Stimulated activated CD8-positive, alpha-beta memory T cell treated with anti-CD3 and anti-CD28 coated beads, Interleukin-4, amount 100 ng/mL, for 1 hour (primary cell): ENCODE measurements around the gene SPRED1.
A peak's percentile ranks its signal among the peaks of the same experiment; 100 is the strongest.

Source experiments
- DNase-seq, 2 donors: peaks; one replicate each; pipeline ENCODE4 v3.0.0-alpha.2; 2020; ENCODE audit warnings: low read depth in 2 of 2, low spot score in 1 of 2

The SPRED1 gene

GRCh38 chr15:38349251-38349650, 96.6 kb downstream of the SPRED1 start:
- no peak for DNase-seq

GRCh38 chr15:38351466-38351865, 98.8 kb downstream of the SPRED1 start:
- no peak for DNase-seq

- peak; percentile 14 to 24 for DNase-seq
These were observed 101.8 kb downstream of the SPRED1 start for GRCh38 chr15:38354315-38354929.

DNA sequence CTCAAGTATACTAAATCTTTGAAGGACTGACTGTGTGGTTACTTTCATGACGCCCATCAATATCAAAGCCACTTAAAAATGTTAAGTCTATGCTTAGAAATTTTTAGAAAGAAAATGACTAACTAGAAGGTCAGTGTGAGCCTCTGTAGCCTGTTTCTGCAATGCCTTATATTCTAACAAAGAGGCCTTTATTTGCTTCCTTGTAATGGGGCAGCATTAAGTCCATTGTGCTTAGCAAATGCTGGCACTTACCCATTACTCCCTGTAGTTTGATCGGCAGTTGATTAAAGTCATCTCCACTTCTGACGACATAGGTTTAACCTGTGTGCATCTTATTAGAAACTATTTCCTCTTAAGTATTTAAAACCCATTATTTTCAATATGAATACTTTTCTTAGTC, 109.7 kb downstream of the SPRED1 start:
- no peak for DNase-seq

GRCh38 chr15:38367476-38367875, 114.8 kb downstream of the SPRED1 start:
- no peak for DNase-seq

GRCh38 chr15:38369936-38370478, 117.4 kb downstream of the SPRED1 start:
- DNase-seq: no peak

DNA sequence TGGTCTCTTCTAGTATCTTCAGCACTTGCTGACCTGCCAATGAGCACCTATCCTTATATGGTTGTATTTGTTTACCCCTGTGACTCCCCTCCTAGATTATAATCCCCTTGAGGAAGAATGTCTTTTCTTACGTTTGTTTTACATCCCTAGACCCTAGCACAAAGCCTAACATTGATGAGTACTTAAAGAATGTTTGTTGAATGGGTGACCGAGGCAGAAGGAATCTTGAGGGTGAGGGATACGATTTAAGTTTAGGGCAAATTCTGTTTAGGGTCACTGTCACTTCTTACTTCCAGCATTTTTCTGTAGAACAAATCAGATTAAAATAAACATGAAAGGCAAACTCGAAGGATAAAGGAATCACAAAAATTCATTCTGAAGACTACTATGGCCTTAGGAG, 120.4 kb downstream of the SPRED1 start:
- no peak for DNase-seq

DNA sequence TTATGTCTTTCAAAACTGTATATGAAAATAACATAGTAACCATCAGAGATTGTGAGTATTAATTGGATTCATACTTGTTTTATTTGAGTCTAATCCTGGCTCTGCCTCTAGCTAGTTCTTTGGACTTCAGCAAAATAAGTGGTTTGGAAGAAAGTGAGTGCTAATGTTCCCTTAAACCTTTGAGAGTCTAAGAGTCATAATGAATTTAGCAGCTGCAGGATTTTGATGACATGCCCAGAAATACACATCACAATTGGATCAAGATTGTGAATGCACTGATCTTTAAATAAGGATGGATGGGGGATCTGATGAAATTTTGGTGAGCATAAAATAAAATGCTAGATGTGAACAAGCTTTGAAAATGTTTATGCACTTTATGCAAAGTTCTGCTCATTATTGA, 121.4 kb downstream of the SPRED1 start:
- DNase-seq: no peak

- DNase-seq: no peak
These were observed 121.9 kb downstream of the SPRED1 start for GRCh38 chr15:38374556-38374955.

GRCh38 chr15:38376081-38376480, 123.4 kb downstream of the SPRED1 start:
- no peak for DNase-seq

GRCh38 chr15:38377636-38378035, 125.0 kb downstream of the SPRED1 start:
- no peak for DNase-seq

DNA sequence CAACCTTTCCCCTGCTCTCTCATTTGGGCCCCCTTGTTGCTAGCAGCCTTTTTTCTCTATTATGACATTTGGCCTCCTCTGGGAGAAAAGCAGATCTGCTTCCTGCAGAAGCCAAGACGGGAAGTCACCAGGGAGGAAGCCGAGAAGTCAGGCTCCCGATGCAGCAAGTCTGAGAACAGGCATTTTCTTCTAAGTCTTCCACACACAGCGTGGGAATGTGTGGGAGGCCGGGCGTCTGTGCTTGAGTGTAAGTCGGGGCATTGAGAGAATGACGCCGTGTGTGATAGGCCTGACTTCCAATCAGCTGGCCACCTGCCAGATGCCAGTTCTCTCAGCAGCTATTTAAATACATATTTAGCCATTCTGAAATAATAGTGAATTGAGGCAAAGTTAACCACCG, 125.5 kb downstream of the SPRED1 start:
- DNase-seq: no peak

DNA sequence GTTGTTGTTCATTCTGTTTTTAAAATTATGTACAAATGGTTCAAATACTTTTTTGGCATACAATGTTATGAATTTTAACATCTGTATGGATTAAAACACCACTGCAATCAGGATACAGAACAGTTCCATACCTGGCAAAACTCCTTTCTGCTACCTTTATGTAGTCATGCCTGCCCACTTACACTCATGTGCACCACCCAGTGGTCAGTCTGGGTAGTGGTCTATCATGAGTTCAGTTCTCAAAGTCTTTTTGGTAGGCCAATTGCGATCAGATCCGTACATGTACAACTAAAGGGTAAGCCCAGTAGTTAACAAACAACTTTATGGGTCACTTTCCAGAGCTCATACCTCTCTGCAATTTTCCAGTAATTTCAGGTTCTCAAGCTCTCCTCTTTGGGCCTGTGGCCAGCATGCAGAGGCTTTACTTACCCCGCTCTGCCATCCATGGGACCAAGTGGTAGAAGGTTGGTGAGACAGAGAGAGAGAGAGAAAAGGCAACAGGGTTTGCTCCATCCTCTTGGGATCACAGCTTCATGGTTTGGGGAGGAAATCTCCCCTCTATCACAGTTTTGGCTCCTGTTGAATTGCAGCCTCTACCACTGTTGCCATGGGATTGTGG, 137.4 kb downstream of the SPRED1 start:
- DNase-seq: peak; percentile 28 to 42

GRCh38 chr15:38391191-38391590, 138.6 kb downstream of the SPRED1 start:
- DNase-seq: no peak

GRCh38 chr15:38398134-38398533, 145.5 kb downstream of the SPRED1 start:
- no peak for DNase-seq

GRCh38 chr15:38401106-38401505, 148.5 kb downstream of the SPRED1 start:
- DNase-seq: no peak

- no peak for DNase-seq
These were observed 149.1 kb downstream of the SPRED1 start for GRCh38 chr15:38401701-38402100.

DNA sequence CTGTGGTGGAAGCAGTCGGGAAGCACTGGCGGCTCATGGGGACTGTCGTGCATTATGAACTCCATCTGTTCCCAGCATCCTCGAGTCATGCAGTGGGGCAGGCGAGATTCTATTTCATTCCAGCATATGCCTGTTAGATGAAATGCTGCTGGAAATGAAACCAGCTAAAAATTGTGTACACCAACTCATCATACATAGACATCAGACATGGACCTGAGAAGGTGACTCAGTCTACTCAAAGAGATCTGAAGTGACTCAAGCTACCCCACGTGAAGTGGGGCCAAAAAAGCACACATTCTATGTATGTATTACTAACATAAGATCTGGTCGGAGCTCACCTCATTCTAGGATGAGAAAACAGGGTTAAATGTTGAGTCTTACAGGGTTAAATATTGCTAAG, 153.8 kb downstream of the SPRED1 start:
- no peak for DNase-seq
